Loucy (cell line): ENCODE measurements around the gene ZBTB16.

Experiments
- H2AFZ ChIP-seq: fragments of 200-600 bp; sonication (generic); 2 replicates; pipeline ENCODE4 v1.6.0; 2016; ENCODE audit warnings: antibody characterized with exemption, mild to moderate bottlenecking, low read length, moderate library complexity
- H3F3A ChIP-seq: fragments of 200-600 bp; 2 replicates; pipeline ENCODE4 v1.6.0; 2016; ENCODE audit warnings: antibody characterized with exemption, low read depth, mild to moderate bottlenecking
- H3K27me3 ChIP-seq: fragments of 200-600 bp; sonication (generic); 2 replicates; pipeline ENCODE4 v1.6.1; 2014; ENCODE audit warnings: low read length, mild to moderate bottlenecking; ENCODE audit not compliant: insufficient read depth, poor library complexity, severe bottlenecking
- H3K36me3 ChIP-seq: fragments of 200-600 bp; sonication (generic); 2 replicates; pipeline ENCODE4 v1.6.1; 2016; ENCODE audit warnings: low read length; ENCODE audit not compliant: insufficient read depth
- H3K4me1 ChIP-seq: fragments of 200-600 bp; sonication (generic); 2 replicates; pipeline ENCODE4 v1.5.1; 2014; ENCODE audit warnings: low read length, mild to moderate bottlenecking; ENCODE audit not compliant: insufficient read depth, poor library complexity, severe bottlenecking
- H3K4me2 ChIP-seq: fragments of 200-600 bp; sonication (generic); 2 replicates; pipeline ENCODE4 v1.6.0; 2014; ENCODE audit warnings: antibody characterized with exemption, low read length, low read depth, mild to moderate bottlenecking; ENCODE audit not compliant: poor library complexity, severe bottlenecking
- H3K4me3 ChIP-seq: fragments of 200-600 bp; sonication (generic); 2 replicates; pipeline ENCODE4 v1.5.1; 2014; ENCODE audit warnings: low read length, mild to moderate bottlenecking, mixed read lengths; ENCODE audit not compliant: poor library complexity, severe bottlenecking
- H3K79me2 ChIP-seq: fragments of 200-600 bp; sonication (generic); 2 replicates; pipeline ENCODE4 v1.6.1; 2014; ENCODE audit warnings: low read length; ENCODE audit not compliant: insufficient read depth
- H3K9ac ChIP-seq: fragments of 200-600 bp; sonication (generic); 2 replicates; pipeline ENCODE4 v1.6.0; 2014; ENCODE audit warnings: mild to moderate bottlenecking, low read depth, low read length, moderate library complexity; ENCODE audit not compliant: poor library complexity, severe bottlenecking
- H3K9me2 ChIP-seq: fragments of 200-600 bp; sonication (generic); replicated peaks from 2 replicates; pipeline ENCODE4 v1.6.1; 2016; ENCODE audit warnings: low read depth, low read length, mixed read lengths
- H3K9me3 ChIP-seq: fragments of 200-600 bp; sonication (generic); 2 replicates; pipeline ENCODE4 v1.6.1; 2014; ENCODE audit warnings: mild to moderate bottlenecking, antibody characterized with exemption, low read length, low read depth; ENCODE audit not compliant: insufficient read depth
- H4K20me1 ChIP-seq: fragments of 200-600 bp; sonication (generic); 2 replicates; pipeline ENCODE4 v1.6.0; 2014; ENCODE audit warnings: antibody characterized with exemption, low read length, mild to moderate bottlenecking; ENCODE audit not compliant: insufficient read depth, poor library complexity, severe bottlenecking
- EZH2phosphoT487 ChIP-seq: fragments of 200-600 bp; IDR thresholded peaks from 2 replicates; pipeline ENCODE4 v1.6.1; 2018; ENCODE audit warnings: antibody characterized with exemption, mild to moderate bottlenecking, moderate library complexity, borderline replicate concordance
- TF ChIP-seq, protein P1 (sequence below): fragments of 200-600 bp; sonication (generic); conservative IDR thresholded peaks from 2 replicates; pipeline ENCODE4 v1.5.1; 2014; ENCODE audit warnings: mild to moderate bottlenecking, antibody characterized with exemption, low read length

ZBTB16 gene

DNA sequence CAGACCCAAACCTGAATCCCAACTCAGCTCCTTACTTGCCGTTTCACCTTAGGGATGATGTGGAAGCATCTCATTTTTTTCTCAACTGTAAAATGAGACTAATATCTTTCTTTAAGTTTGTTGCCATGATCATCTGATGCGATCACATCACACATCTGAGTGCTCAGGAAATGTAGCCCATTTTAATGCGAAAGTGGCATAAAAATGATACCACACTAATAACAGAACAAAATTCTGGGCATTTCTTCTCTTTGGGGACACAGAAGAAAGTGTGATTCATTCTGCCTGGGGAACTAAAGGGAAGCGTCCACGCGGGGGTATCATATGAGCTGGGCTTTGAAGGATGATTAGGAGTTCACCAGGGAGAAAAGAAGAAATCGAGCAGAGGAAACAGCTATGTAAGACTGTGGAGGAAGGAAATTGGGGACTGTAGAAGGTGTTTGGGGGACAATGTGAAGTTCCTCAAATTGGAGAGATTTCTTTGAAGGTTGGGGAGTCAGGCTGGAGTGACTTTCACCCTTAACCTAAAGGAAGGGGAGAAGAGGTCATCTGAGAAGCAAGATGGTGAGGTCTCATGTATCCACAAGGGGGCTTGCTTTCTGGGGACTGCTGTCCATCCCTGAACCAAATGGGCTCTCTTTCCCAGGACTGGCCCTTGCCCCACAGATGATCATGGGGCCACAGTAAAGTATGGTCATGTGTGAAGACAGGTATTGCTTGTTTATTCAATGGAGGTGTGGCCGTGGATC is 187.0 kb downstream of the ZBTB16 start:
- TF ChIP-seq, protein P1, sequence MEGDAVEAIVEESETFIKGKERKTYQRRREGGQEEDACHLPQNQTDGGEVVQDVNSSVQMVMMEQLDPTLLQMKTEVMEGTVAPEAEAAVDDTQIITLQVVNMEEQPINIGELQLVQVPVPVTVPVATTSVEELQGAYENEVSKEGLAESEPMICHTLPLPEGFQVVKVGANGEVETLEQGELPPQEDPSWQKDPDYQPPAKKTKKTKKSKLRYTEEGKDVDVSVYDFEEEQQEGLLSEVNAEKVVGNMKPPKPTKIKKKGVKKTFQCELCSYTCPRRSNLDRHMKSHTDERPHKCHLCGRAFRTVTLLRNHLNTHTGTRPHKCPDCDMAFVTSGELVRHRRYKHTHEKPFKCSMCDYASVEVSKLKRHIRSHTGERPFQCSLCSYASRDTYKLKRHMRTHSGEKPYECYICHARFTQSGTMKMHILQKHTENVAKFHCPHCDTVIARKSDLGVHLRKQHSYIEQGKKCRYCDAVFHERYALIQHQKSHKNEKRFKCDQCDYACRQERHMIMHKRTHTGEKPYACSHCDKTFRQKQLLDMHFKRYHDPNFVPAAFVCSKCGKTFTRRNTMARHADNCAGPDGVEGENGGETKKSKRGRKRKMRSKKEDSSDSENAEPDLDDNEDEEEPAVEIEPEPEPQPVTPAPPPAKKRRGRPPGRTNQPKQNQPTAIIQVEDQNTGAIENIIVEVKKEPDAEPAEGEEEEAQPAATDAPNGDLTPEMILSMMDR, result no peak; the same call in 1 of the 2 replicates
- TF ChIP-seq EZH2phosphoT487, result no peak
- H3K9me2 ChIP-seq, result no peaks in the 10 kb centered on the region

GRCh38 chr11:114247070-114247789 is 187.7 kb downstream of the ZBTB16 start:
- no peak overlapping the region for H2AFZ ChIP-seq
- H3K36me3 ChIP-seq, result no peaks in the 10 kb centered on the region
- H4K20me1 ChIP-seq, result no peaks in the 10 kb centered on the region
- H3K9me2 ChIP-seq, result no peaks in the 10 kb centered on the region
- no peaks in the 10 kb centered on the region for H3K4me1 ChIP-seq
- H3K9me3 ChIP-seq, result no peaks in the 10 kb centered on the region
- H3K9ac ChIP-seq, result no peak overlapping the region
- H3K4me2 ChIP-seq, result no peak overlapping the region
- no peak overlapping the region for H3K4me3 ChIP-seq
- no peaks in the 10 kb centered on the region for H3K27me3 ChIP-seq
- TF ChIP-seq, protein P1, result no peak
- TF ChIP-seq EZH2phosphoT487, result no peak
- no peaks in the 10 kb centered on the region for H3K79me2 ChIP-seq
- H3F3A ChIP-seq, result no peaks in the 10 kb centered on the region

More for the DNA sequence above, 187.0 kb downstream of the ZBTB16 start:
- Histone ChIP-seq H3K27me3 (no peaks in the 10 kb centered on the region), H3K36me3 (no peaks in the 10 kb centered on the region), H3K4me1 (no peaks in the 10 kb centered on the region), H2AFZ (no peak overlapping the region), H4K20me1 (no peaks in the 10 kb centered on the region), H3K79me2 (no peaks in the 10 kb centered on the region), H3F3A (no peaks in the 10 kb centered on the region), H3K9ac (no peak overlapping the region), H3K4me3 (no peak overlapping the region), H3K9me3 (no peaks in the 10 kb centered on the region), H3K4me2 (no peak overlapping the region)

DNA sequence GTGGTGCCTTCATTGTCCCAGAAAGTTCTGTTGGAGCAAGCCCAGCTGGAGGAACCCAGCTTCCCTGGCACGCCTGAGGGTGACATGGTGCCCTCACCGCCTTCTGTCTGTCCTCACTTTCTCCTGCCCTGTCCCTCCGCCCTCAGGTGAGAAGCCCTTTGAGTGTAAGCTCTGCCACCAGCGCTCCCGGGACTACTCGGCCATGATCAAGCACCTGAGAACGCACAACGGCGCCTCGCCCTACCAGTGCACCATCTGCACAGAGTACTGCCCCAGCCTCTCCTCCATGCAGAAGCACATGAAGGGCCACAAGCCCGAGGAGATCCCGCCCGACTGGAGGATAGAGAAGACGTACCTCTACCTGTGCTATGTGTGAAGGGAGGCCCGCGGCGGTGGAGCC is 190.7 kb downstream of the ZBTB16 start:
- no peak overlapping the region for H3K4me2 ChIP-seq
- no peaks in the 10 kb centered on the region for H3K9me3 ChIP-seq
- H3K27me3 ChIP-seq, result no peaks in the 10 kb centered on the region
- H4K20me1 ChIP-seq, result no peaks in the 10 kb centered on the region
- no peak overlapping the region for H3K4me3 ChIP-seq
- H3K9me2 ChIP-seq, result no peaks in the 10 kb centered on the region
- no peak overlapping the region for H2AFZ ChIP-seq
- H3K4me1 ChIP-seq, result no peaks in the 10 kb centered on the region
- H3K36me3 ChIP-seq, result no peaks in the 10 kb centered on the region
- TF ChIP-seq, protein P1, result no peak
- TF ChIP-seq EZH2phosphoT487, result no peak
- no peak overlapping the region for H3K9ac ChIP-seq
- no peaks in the 10 kb centered on the region for H3K79me2 ChIP-seq
- no peaks in the 10 kb centered on the region for H3F3A ChIP-seq
